ENCODE measurements around the gene C16orf86. TPM values are rescaled to one million over a fixed set of nuclear protein-coding genes. Genes with fewer than 3 reads are reported as not detected.

The C16orf86 gene, protein sequence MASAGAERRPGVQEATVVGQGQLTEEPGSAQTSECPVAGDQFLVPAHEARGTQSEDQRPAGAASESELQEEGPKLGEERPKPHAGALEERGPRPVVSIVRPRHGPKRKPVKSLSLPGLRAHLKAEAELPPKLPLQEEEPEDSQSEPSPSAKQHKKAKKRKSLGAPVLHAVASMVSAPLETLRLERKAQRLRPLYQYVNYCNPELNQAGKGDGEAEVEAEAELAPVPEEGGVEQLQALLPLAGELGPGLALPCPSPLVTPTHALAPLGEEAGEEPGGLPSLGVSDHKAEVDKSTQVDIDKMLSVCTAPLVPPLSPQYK
- 3.2 TPM for total RNA-seq
- polyA plus RNA-seq, result 1 to 10 TPM; 3.9 to 6.8 (median 6.0) TPM

DNA sequence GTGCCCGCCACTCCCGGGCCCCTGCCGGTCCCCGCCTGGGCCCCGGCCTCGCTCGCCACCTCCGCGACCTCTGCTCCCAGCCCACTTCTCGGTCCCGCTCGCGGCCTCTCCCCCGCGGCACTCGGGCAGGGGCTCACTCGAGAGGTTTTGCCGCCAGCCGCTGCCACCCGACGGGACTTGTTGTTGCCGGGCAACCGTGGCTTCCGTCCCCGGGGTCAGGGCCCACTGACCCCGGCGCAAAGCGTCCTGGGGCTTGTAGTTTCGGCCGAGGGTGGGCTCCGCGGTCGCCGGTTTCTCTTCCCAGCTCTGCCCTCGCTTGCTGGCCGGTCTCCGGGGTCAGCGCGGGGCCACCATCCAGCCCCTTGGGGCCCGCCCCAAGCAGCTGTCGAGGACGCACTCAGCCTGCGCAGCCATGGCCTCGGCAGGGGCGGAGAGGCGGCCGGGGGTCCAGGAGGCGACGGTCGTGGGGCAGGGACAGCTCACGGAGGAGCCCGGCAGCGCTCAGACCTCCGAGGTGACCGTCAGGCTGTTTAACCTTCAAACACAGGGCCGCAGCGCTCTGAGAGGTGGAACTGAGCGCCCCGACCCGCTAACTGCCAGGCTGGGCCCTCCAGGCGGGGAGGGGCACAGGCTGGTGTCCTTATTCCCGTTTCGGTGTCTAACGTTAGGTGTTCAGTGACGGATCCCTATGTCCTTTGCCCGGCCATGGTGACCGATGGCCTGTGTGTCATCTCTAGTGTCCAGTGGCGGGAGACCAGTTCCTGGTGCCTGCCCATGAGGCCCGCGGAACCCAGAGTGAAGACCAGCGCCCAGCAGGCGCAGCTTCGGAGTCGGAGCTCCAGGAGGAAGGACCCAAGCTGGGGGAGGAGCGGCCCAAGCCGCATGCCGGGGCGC, at the start of gene C16orf86, which contains the start of gene ENKD1:
C16orf86 (plus strand) TSS at position 256 of the 894 bp plus-strand sequence; CDS start at position 413, 157 bp downstream.
ENKD1 (minus strand) TSS at position 192 of the 894 bp plus-strand sequence. CDS start 308 bp downstream, outside the sequence.
- DNase-seq (peak; percentile 79 to 88 (median 82)), ATAC-seq (ENCODE audit: low read depth in 2 of 2) (peak; percentile 61 to 68)
- Histone ChIP-seq H3K27me3 (ENCODE audit: control insufficient read depth, insufficient read depth, low read length) (no peaks in the 10 kb centered on the region), H3K4me3 (ENCODE audit: low read depth, low read length) (peak within 1 kb of the TSS; percentile 44), H3K36me3 (ENCODE audit: control insufficient read depth, insufficient read depth, low read length) (no peaks in the 10 kb centered on the region), H3K4me1 (ENCODE audit: control insufficient read depth, insufficient read depth, low read length, poor library complexity, severe bottlenecking) (peaks cover 30% of the 10 kb centered on the region), H3K27ac (ENCODE audit: insufficient read depth, low read length, poor library complexity, severe bottlenecking) (peak within 1 kb of the TSS; percentile 61), H3K9me3 (ENCODE audit: control insufficient read depth in 2 of 2, low read length in 2 of 2) (no peaks in the 10 kb centered on the region)
- Mint-ChIP-seq H3K4me3 (peak within 1 kb of the TSS; percentile 80 to 94 (median 84)), H3K27ac (peak within 1 kb of the TSS; percentile 26 to 65 (median 26)), H3K27me3 (no peaks in the 10 kb centered on the region), H3K36me3 (no peaks in the 10 kb centered on the region), H3K9me3 (no peaks in the 10 kb centered on the region), H3K4me1 (peaks cover 0 to 41% (median 15%) of the 10 kb centered on the region in 4 donors)

- Mint-ChIP-seq H3K4me1 (peaks cover 0 to 5% (median 1%) of the 10 kb centered on the region in 4 donors), H3K36me3 (peaks cover 44% of the 10 kb centered on the region), H3K9me3 (no peaks in the 10 kb centered on the region), H3K27ac (peak overlapping the region in 1 of 3 donors; percentile 78), H3K27me3 (no peaks in the 10 kb centered on the region), H3K4me3 (no peak overlapping the region)
- Histone ChIP-seq H3K27ac (ENCODE audit: insufficient read depth, low read length, poor library complexity, severe bottlenecking) (no peak overlapping the region), H3K4me3 (ENCODE audit: low read depth, low read length) (no peak overlapping the region), H3K27me3 (ENCODE audit: control insufficient read depth, insufficient read depth, low read length) (no peaks in the 10 kb centered on the region), H3K4me1 (ENCODE audit: control insufficient read depth, insufficient read depth, low read length, poor library complexity, severe bottlenecking) (no peaks in the 10 kb centered on the region), H3K9me3 (ENCODE audit: control insufficient read depth in 2 of 2, low read length in 2 of 2) (no peaks in the 10 kb centered on the region), H3K36me3 (ENCODE audit: control insufficient read depth, insufficient read depth, low read length) (peaks cover 76% of the 10 kb centered on the region)
- no peak for ATAC-seq (ENCODE audit: low read depth in 2 of 2)
- DNase-seq, result no peak
Measured at GRCh38 chr16:67628216-67628615, 38.4 kb upstream of the C16orf86 start.

DNA sequence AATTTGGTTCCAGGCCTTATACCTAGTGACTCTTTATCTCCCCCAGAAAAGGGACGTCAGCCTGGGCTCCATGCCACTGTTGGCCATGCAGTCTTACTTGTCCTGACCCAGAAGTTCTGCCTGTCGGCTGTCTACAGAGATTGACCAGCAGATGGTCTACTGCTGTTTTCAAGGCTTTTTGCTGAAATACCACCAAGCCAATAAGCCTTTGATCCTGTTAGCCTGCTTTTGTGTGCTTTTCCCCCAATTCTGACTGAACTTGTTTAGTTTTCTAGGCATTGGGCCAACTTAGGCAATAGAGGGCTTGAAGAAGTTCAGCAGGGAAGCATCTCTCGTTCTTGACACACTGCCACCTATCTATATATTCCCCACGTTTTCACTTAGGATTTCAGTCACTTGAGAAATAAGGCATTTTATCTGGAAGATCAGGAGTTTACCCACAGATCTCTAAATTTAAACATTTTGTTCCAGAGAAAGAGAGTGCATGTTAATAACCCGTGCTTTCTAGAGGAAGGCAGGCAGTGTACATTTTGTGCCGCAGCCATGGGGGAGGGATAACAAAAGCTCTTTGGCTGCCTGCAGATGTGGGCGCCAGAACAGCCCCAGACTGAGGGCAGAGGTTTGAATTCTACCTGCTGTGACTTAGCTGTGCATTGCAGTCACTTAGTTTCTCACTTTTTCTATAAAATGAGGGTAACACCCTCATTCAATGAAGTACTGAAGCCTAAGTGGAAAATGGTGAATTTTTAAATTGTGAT, 34.0 kb upstream of the C16orf86 start:
- H3K4me1 Mint-ChIP-seq, result peaks cover 0 to 5% (median 1%) of the 10 kb centered on the region in 4 donors
- Histone ChIP-seq H3K4me1 (ENCODE audit: control insufficient read depth, insufficient read depth, low read length, poor library complexity, severe bottlenecking) (no peaks in the 10 kb centered on the region), H3K9me3 (ENCODE audit: control insufficient read depth in 2 of 2, low read length in 2 of 2) (no peaks in the 10 kb centered on the region), H3K36me3 (ENCODE audit: control insufficient read depth, insufficient read depth, low read length) (peaks cover 80% of the 10 kb centered on the region), H3K4me3 (ENCODE audit: low read depth, low read length) (no peak overlapping the region), H3K27me3 (ENCODE audit: control insufficient read depth, insufficient read depth, low read length) (no peaks in the 10 kb centered on the region), H3K27ac (ENCODE audit: insufficient read depth, low read length, poor library complexity, severe bottlenecking) (no peak overlapping the region)
- DNase-seq, result no peak
- H3K27ac Mint-ChIP-seq, result peak overlapping the region; percentile 37 to 63 (median 47)
- H3K36me3 Mint-ChIP-seq, result peaks cover 34% of the 10 kb centered on the region
- H3K9me3 Mint-ChIP-seq, result no peaks in the 10 kb centered on the region
- H3K4me3 Mint-ChIP-seq, result no peak overlapping the region
- no peak for ATAC-seq (ENCODE audit: low read depth in 2 of 2)
- H3K27me3 Mint-ChIP-seq, result no peaks in the 10 kb centered on the region

GRCh38 chr16:67636713-67637112, 29.9 kb upstream of the C16orf86 start:
- Histone ChIP-seq H3K4me3 (ENCODE audit: low read depth, low read length) (no peak overlapping the region), H3K9me3 (ENCODE audit: control insufficient read depth in 2 of 2, low read length in 2 of 2) (no peaks in the 10 kb centered on the region), H3K27me3 (ENCODE audit: control insufficient read depth, insufficient read depth, low read length) (no peaks in the 10 kb centered on the region), H3K27ac (ENCODE audit: insufficient read depth, low read length, poor library complexity, severe bottlenecking) (no peak overlapping the region), H3K4me1 (ENCODE audit: control insufficient read depth, insufficient read depth, low read length, poor library complexity, severe bottlenecking) (no peaks in the 10 kb centered on the region), H3K36me3 (ENCODE audit: control insufficient read depth, insufficient read depth, low read length) (peaks cover 65% of the 10 kb centered on the region)
- ATAC-seq (ENCODE audit: low read depth in 2 of 2), result no peak
- H3K27ac Mint-ChIP-seq, result no peak overlapping the region
- H3K9me3 Mint-ChIP-seq, result no peaks in the 10 kb centered on the region
- no peak for DNase-seq
- no peaks in the 10 kb centered on the region for H3K27me3 Mint-ChIP-seq
- no peaks in the 10 kb centered on the region for H3K4me1 Mint-ChIP-seq
- H3K4me3 Mint-ChIP-seq, result no peak overlapping the region
- peaks cover 36% of the 10 kb centered on the region for H3K36me3 Mint-ChIP-seq

DNA sequence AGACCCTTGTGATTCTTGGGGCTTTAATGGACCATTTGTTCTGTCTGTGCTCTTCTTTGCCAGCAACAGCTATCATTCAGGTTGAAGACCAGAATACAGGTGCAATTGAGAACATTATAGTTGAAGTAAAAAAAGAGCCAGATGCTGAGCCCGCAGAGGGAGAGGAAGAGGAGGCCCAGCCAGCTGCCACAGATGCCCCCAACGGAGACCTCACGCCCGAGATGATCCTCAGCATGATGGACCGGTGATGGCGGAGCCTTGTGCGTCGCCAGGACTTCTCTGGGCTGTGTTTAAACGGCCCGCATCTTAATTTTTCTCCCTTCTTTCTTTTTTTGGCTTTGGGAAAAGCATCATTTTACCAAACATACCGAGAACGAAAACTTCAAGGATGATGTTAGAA, 29.0 kb upstream of the C16orf86 start:
- Histone ChIP-seq H3K4me1 (ENCODE audit: control insufficient read depth, insufficient read depth, low read length, poor library complexity, severe bottlenecking) (no peaks in the 10 kb centered on the region), H3K9me3 (ENCODE audit: control insufficient read depth in 2 of 2, low read length in 2 of 2) (no peaks in the 10 kb centered on the region), H3K36me3 (ENCODE audit: control insufficient read depth, insufficient read depth, low read length) (peaks cover 55% of the 10 kb centered on the region), H3K27ac (ENCODE audit: insufficient read depth, low read length, poor library complexity, severe bottlenecking) (no peak overlapping the region), H3K4me3 (ENCODE audit: low read depth, low read length) (no peak overlapping the region), H3K27me3 (ENCODE audit: control insufficient read depth, insufficient read depth, low read length) (no peaks in the 10 kb centered on the region)
- Mint-ChIP-seq H3K27me3 (no peaks in the 10 kb centered on the region), H3K4me1 (no peaks in the 10 kb centered on the region), H3K36me3 (peaks cover 29% of the 10 kb centered on the region), H3K9me3 (no peaks in the 10 kb centered on the region), H3K4me3 (peak overlapping the region in 1 of 4 donors; percentile 47), H3K27ac (no peak overlapping the region)
- DNase-seq (no peak), ATAC-seq (ENCODE audit: low read depth in 2 of 2) (no peak)

- Mint-ChIP-seq H3K4me3 (no peak overlapping the region), H3K9me3 (no peaks in the 10 kb centered on the region), H3K27ac (no peak overlapping the region), H3K36me3 (peaks cover 16% of the 10 kb centered on the region), H3K4me1 (peaks cover 0 to 21% (median 1%) of the 10 kb centered on the region in 4 donors), H3K27me3 (no peaks in the 10 kb centered on the region)
- Histone ChIP-seq H3K4me3 (ENCODE audit: low read depth, low read length) (no peak overlapping the region), H3K36me3 (ENCODE audit: control insufficient read depth, insufficient read depth, low read length) (peaks cover 26% of the 10 kb centered on the region), H3K9me3 (ENCODE audit: control insufficient read depth in 2 of 2, low read length in 2 of 2) (no peaks in the 10 kb centered on the region), H3K27me3 (ENCODE audit: control insufficient read depth, insufficient read depth, low read length) (no peaks in the 10 kb centered on the region), H3K27ac (ENCODE audit: insufficient read depth, low read length, poor library complexity, severe bottlenecking) (no peak overlapping the region), H3K4me1 (ENCODE audit: control insufficient read depth, insufficient read depth, low read length, poor library complexity, severe bottlenecking) (peaks cover 21% of the 10 kb centered on the region)
- no peak for ATAC-seq (ENCODE audit: low read depth in 2 of 2)
- DNase-seq, result no peak
Measured at GRCh38 chr16:67641779-67642708, 24.6 kb upstream of the C16orf86 start.

Data from CD4-positive, CD25-positive, alpha-beta regulatory T cell (primary cell).